Mesenchymal stem cell (in vitro differentiated cells and primary cell): Measurements from ENCODE around the gene PIBF1.
"Not testable (repeated sequence)": the region's sequence is repeated elsewhere in the genome, so short reads cannot be mapped to it uniquely, and the experiment has no call there.

Experiments used
- DNase-seq: peaks from one replicate; pipeline ENCODE4 v3.0.0-alpha.2; 2013
- H2AFZ ChIP-seq: one replicate; pipeline ENCODE4 v1.6.1; 2013; ENCODE audit warnings: low read depth, mild to moderate bottlenecking, control low read depth, inconsistent platforms, low read length, moderate library complexity
- H2AK5ac ChIP-seq: 2 replicates; pipeline ENCODE4 v1.6.1; 2013; ENCODE audit warnings: low read length, moderate library complexity, mild to moderate bottlenecking, inconsistent platforms; ENCODE audit not compliant: severe bottlenecking
- H2BK120ac ChIP-seq: one replicate; pipeline ENCODE4 v1.6.1; 2013; ENCODE audit warnings: low read depth, mild to moderate bottlenecking, inconsistent platforms, low read length, moderate library complexity
- H2BK12ac ChIP-seq, 2 experiments: one replicate each; pipeline ENCODE4 v1.6.1; 2013; ENCODE audit warnings: inconsistent platforms in 2 of 2, low read length in 2 of 2, mild to moderate bottlenecking in 2 of 2, moderate library complexity in 2 of 2, control low read depth in 1 of 2
- H2BK15ac ChIP-seq: one replicate; pipeline ENCODE4 v1.6.1; 2013; ENCODE audit warnings: mild to moderate bottlenecking, low read depth, inconsistent platforms; ENCODE audit not compliant: poor library complexity, severe bottlenecking
- H2BK5ac ChIP-seq: 2 replicates; pipeline ENCODE4 v1.6.1; 2013; ENCODE audit warnings: low read depth, mild to moderate bottlenecking, low read length, control low read depth, inconsistent platforms; ENCODE audit not compliant: poor library complexity, severe bottlenecking
- H3K14ac ChIP-seq, 2 experiments: one replicate each; pipeline ENCODE4 v1.6.1; 2013; ENCODE audit warnings: inconsistent platforms in 2 of 2, low read length in 2 of 2, control low read depth in 1 of 2, mild to moderate bottlenecking in 1 of 2, moderate library complexity in 1 of 2
- H3K18ac ChIP-seq, 2 experiments: one replicate each; pipeline ENCODE4 v1.6.1; 2013; ENCODE audit warnings: inconsistent platforms in 2 of 2, low read length in 2 of 2, control low read depth in 1 of 2, low read depth in 1 of 2, mild to moderate bottlenecking in 1 of 2
- H3K23ac ChIP-seq, 2 experiments: one replicate each; pipeline ENCODE4 v1.6.1; 2013; ENCODE audit warnings: inconsistent platforms in 2 of 2, low read length in 2 of 2, mild to moderate bottlenecking in 2 of 2, moderate library complexity in 2 of 2, control low read depth in 1 of 2
- H3K27ac ChIP-seq: 2 replicates; pipeline ENCODE4 v1.5.1; 2013; ENCODE audit warnings: mild to moderate bottlenecking, moderate library complexity, low read length, control low read depth, inconsistent platforms; ENCODE audit not compliant: poor library complexity, severe bottlenecking
- H3K27me3 ChIP-seq, 2 experiments: 2 replicates each; pipeline versions ENCODE4 v1.6.1 to v1.7.0; 2013; ENCODE audit warnings: low read length in 2 of 2, mild to moderate bottlenecking in 2 of 2, moderate library complexity in 2 of 2, control low read depth in 1 of 2, inconsistent platforms in 1 of 2; ENCODE audit not compliant: control insufficient read depth in 1 of 2, insufficient read depth in 1 of 2
- H3K36me3 ChIP-seq, 2 experiments: 2 replicates each; pipeline versions ENCODE4 v1.6.1 to v1.7.0; 2013; ENCODE audit warnings: low read length in 2 of 2, control low read depth in 1 of 2, inconsistent platforms in 1 of 2, low read depth in 1 of 2, mild to moderate bottlenecking in 1 of 2; ENCODE audit not compliant: insufficient read depth in 2 of 2, control insufficient read depth in 1 of 2
- H3K4ac ChIP-seq, 2 experiments: one replicate each; pipeline ENCODE4 v1.6.1; 2013; ENCODE audit warnings: inconsistent platforms in 2 of 2, low read length in 2 of 2, mild to moderate bottlenecking in 2 of 2, moderate library complexity in 2 of 2, control low read depth in 1 of 2, low read depth in 1 of 2
- H3K4me1 ChIP-seq: 2 replicates; pipeline ENCODE4 v1.6.1; 2013; ENCODE audit warnings: low read depth, low read length, control low read depth; ENCODE audit not compliant: control insufficient read depth, insufficient read depth
- H3K4me2 ChIP-seq: 2 replicates; pipeline ENCODE4 v1.6.1; 2013; ENCODE audit warnings: low read length, mild to moderate bottlenecking, inconsistent platforms; ENCODE audit not compliant: poor library complexity, severe bottlenecking
- H3K4me3 ChIP-seq, 2 experiments: 2 replicates each; pipeline versions ENCODE4 v1.5.1 to v1.7.0; 2013; ENCODE audit warnings: low read length in 2 of 2, mild to moderate bottlenecking in 2 of 2, control low read depth in 1 of 2, low read depth in 1 of 2; ENCODE audit not compliant: insufficient read depth in 1 of 2
- H3K79me1 ChIP-seq: replicated peaks from 2 replicates; pipeline ENCODE4 v1.6.1; 2013; ENCODE audit warnings: mild to moderate bottlenecking, control low read depth, low read length, inconsistent platforms; ENCODE audit not compliant: poor library complexity, severe bottlenecking
- H3K9ac ChIP-seq: 2 replicates; pipeline ENCODE4 v1.7.0; 2013; ENCODE audit warnings: mild to moderate bottlenecking, low read length, moderate library complexity
- H3K9me3 ChIP-seq: 2 replicates; pipeline ENCODE4 v1.7.0; 2013; ENCODE audit warnings: mild to moderate bottlenecking, low read length; ENCODE audit not compliant: control insufficient read depth
- H4K8ac ChIP-seq: one replicate; pipeline ENCODE4 v1.6.1; 2013; ENCODE audit warnings: inconsistent platforms, mild to moderate bottlenecking, low read length, moderate library complexity
- H4K91ac ChIP-seq: one replicate; pipeline ENCODE4 v1.6.1; 2013; ENCODE audit warnings: mild to moderate bottlenecking, low read length, inconsistent platforms
- WGBS: methylation state at CpG from one replicate; pipeline ENCODE4 v1.1.7; 2013; ENCODE audit warnings: mixed read lengths; 5-methylcytosine and 5-hydroxymethylcytosine counted together

The PIBF1 gene

GRCh38 chr13:72839831-72840426 is 58.0 kb downstream of the PIBF1 start:
- Histone ChIP-seq H3K14ac (no peak overlapping the region), H3K27ac (no peak overlapping the region), H2AK5ac (no peak overlapping the region), H2BK120ac (no peak overlapping the region), H4K91ac (no peak overlapping the region), H4K8ac (no peak overlapping the region), H3K36me3 (peaks cover 5 to 25% of the 10 kb centered on the region in 2 experiments), H2BK12ac (no peak overlapping the region), H3K4me2 (no peak overlapping the region), H3K4me1 (no peaks in the 10 kb centered on the region), H3K4me3 (no peak overlapping the region), H2BK5ac (no peak overlapping the region), H3K9ac (no peak overlapping the region), H3K23ac (no peak overlapping the region), H3K4ac (no peak overlapping the region), H3K79me1 (peaks cover 4% of the 10 kb centered on the region), H2AFZ (no peak overlapping the region), H2BK15ac (no peak overlapping the region), H3K27me3 (no peaks in the 10 kb centered on the region), H3K9me3 (no peaks in the 10 kb centered on the region), H3K18ac (no peak overlapping the region)
- WGBS, result no CpG with 5 or more reads among the region's 1 CpG
- peak; percentile 57 for DNase-seq

GRCh38 chr13:72842991-72843390 is 61.1 kb downstream of the PIBF1 start:
- no peak overlapping the region for H3K9ac ChIP-seq
- H4K91ac ChIP-seq, result no peak overlapping the region
- H3K4me2 ChIP-seq, result no peak overlapping the region
- H2BK120ac ChIP-seq, result no peak overlapping the region
- no peaks in the 10 kb centered on the region for H3K4me1 ChIP-seq
- H2BK12ac ChIP-seq, result no peak overlapping the region
- no peak overlapping the region for H3K4me3 ChIP-seq
- H3K18ac ChIP-seq, result no peak overlapping the region
- H3K14ac ChIP-seq, result no peak overlapping the region
- H4K8ac ChIP-seq, result no peak overlapping the region
- no peak overlapping the region for H3K23ac ChIP-seq
- peaks cover 9% of the 10 kb centered on the region for H3K79me1 ChIP-seq
- no peak overlapping the region for H2AFZ ChIP-seq
- WGBS, result over 99% methylated on average over 6 of the region's 6 CpGs
- H3K27me3 ChIP-seq, result no peaks in the 10 kb centered on the region
- no peaks in the 10 kb centered on the region for H3K9me3 ChIP-seq
- H3K36me3 ChIP-seq, result peaks cover 7 to 34% of the 10 kb centered on the region in 2 experiments
- DNase-seq, result no peak
- no peak overlapping the region for H3K4ac ChIP-seq
- no peak overlapping the region for H2BK5ac ChIP-seq
- no peak overlapping the region for H2AK5ac ChIP-seq
- no peak overlapping the region for H3K27ac ChIP-seq
- H2BK15ac ChIP-seq, result no peak overlapping the region

DNA sequence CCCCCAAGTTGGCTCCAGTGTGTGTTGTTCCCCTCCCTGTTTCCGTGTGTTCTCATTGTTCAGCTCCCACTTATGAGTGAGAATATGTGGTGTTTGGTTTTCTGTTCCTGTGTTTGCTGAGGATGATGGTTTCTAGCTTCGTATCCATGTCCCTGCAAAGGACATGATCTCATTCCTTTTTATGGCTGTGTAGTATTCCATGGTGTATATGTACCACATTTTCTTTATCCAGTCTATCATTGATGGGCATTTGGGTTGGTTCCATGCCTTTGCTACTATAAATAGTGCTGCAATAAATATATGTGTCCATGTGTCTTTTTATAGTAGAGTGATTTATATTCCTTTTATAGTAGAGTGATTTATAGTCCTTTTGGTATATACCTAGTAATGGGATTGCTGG is 63.2 kb downstream of the PIBF1 start:
- H3K4me1 ChIP-seq, H2AK5ac ChIP-seq, H4K8ac ChIP-seq, H3K4me3 ChIP-seq, H3K79me1 ChIP-seq, H2BK15ac ChIP-seq, H3K18ac ChIP-seq, H2BK5ac ChIP-seq, H3K27ac ChIP-seq, DNase-seq, H4K91ac ChIP-seq, H3K9ac ChIP-seq, H3K23ac ChIP-seq, H3K14ac ChIP-seq, H2AFZ ChIP-seq, H3K4me2 ChIP-seq, H2BK120ac ChIP-seq, H3K9me3 ChIP-seq, H3K27me3 ChIP-seq, H2BK12ac ChIP-seq, H3K4ac ChIP-seq: not testable (repeated sequence)
- H3K36me3 ChIP-seq, result peaks cover 7 to 38% of the 10 kb centered on the region in 2 experiments
- 100% methylated on average over 2 of the region's 2 CpGs for WGBS

DNA sequence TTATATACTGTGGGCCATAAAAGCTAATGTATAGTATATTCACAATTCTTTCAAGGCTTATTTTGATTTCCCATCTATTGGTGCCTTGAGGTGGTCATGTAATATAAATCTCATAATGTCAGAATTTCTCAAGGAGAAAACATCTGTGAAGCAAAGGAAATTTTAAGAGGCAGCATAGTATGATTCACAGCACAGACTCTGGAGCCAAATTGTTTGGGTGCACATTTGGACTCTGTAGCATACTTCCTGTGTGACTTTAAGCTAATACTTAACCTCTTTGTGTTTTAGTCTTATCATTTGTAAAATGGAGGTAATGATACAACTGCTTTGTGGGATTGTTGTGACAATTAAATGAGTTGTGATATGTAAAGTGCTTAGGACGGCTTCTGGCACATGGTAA is 67.6 kb downstream of the PIBF1 start:
- Histone ChIP-seq H3K36me3 (peaks cover 20 to 54% of the 10 kb centered on the region in 2 experiments), H2BK5ac (no peak overlapping the region), H3K9ac (no peak overlapping the region), H3K23ac (no peak overlapping the region), H3K27ac (no peak overlapping the region), H2BK120ac (no peak overlapping the region), H3K79me1 (peaks cover 22% of the 10 kb centered on the region), H4K8ac (no peak overlapping the region), H2AFZ (no peak overlapping the region), H3K9me3 (no peaks in the 10 kb centered on the region), H3K18ac (no peak overlapping the region), H2AK5ac (no peak overlapping the region), H4K91ac (no peak overlapping the region), H3K27me3 (no peaks in the 10 kb centered on the region), H2BK12ac (no peak overlapping the region), H3K4me2 (no peak overlapping the region), H3K4me3 (no peak overlapping the region), H3K4ac (no peak overlapping the region), H3K14ac (no peak overlapping the region), H2BK15ac (no peak overlapping the region), H3K4me1 (no peaks in the 10 kb centered on the region)
- DNase-seq, result no peak
- WGBS, result 75% methylated on average over 1 of the region's 1 CpG
